ENCODE data around the gene HOMER3. TPM values are rescaled to one million over a fixed set of nuclear protein-coding genes. Genes with fewer than 3 reads are reported as not detected.
A peak's percentile ranks its signal among the peaks of the same experiment; 100 is the strongest.
"Not testable (repeated sequence)": the region's sequence is repeated elsewhere in the genome, so short reads cannot be mapped to it uniquely, and the experiment has no call there.

The HOMER3 gene
- polyA plus RNA-seq, 12 donors: 46.8 to 83.7 (median 56.3) TPM; not detected in 1

DNA sequence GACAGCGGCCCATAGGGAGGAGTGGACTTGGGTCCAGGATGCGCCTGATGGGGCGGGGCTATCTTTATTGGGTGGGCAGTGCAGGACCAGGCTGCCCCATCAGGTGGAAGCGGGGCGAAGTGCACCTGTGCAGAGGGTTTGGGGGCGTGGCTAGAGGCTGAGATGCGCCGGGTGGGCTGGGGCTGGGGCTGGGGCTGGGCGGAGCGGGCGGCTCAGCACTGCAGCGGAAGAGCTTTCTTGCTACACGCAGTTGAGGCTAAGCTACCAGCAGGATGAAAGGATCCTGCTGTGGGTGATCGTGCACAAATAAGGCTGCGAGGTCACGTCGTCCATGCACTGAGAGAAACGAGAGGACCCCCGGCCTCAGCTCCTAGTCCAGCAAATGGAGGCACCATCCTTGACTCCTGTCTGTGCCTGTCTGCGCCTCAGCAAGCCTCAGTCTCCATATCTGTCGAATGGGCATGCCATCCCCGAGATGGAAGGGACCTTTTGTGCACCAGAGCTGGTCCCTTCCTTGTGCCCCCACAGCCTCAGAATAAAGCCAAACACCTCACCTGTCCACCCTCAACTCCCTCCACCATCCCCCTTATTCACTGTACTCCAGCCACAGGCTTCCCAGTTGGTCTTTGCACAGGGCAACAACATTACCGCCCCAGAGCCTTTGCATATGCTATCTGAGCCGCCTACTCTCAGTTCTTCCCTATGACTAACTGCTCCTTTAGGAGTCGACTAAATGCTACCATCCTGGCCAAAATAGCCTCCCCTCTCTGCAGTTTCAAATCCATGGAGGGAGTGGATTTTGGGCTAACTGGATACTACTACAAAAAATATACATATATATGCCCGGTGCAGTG is 21.0 kb upstream of the HOMER3 start:
- no peak for DNase-seq

- no peak for DNase-seq
Measured at GRCh38 chr19:18960370-18960769, 19.4 kb upstream of the HOMER3 start.

GRCh38 chr19:18955042-18955441 is 14.0 kb upstream of the HOMER3 start:
- DNase-seq: no peak

DNA sequence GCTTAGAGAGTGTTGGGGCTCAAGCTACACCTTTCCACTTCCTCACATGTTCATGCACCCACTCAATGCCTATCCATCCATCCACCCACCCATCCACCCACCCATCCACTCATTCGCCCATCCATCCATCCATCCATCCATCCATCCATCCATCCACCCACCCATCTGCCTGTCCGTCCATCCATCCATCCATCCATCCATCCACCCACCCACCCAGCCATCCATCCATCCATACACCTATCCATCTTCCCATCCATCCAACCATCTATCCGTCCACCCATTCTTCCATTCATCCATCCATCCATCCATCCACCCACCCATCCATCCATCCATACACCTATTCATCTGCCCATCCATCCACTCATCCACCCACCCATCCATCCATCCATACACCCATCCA is 13.1 kb upstream of the HOMER3 start:
- no peak for DNase-seq

GRCh38 chr19:18952364-18953003 is 11.5 kb upstream of the HOMER3 start:
- DNase-seq: not testable (repeated sequence)

DNA sequence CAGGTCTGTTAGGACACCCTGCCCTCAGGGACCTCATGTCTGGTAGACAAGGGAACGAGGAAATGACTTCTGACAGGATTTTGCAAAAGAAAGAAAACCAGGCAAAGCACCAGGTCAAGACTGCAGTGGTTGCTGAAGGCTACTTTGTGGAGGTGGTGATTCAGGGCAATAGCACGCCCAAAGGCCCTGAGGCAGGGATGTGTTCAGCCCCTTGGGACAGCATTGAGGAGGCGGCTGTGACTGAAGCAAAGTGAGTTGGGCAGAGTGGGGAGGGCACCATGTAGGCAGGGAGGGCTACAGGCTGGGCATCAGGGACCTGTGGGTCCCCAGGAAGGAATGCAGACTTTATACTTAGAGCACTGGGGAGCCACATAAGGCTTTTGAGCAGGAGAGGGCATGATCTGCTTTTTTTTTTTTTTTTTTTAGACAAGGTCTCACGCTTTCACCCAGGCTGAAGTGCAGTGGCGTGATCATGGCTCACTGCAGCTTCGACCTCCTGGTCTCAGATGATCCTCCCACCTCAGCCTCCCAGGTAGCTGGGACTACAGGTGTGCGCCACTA is 10.8 kb upstream of the HOMER3 start:
- no peak for DNase-seq

GRCh38 chr19:18949858-18950257 is 8.8 kb upstream of the HOMER3 start:
- DNase-seq: no peak

DNA sequence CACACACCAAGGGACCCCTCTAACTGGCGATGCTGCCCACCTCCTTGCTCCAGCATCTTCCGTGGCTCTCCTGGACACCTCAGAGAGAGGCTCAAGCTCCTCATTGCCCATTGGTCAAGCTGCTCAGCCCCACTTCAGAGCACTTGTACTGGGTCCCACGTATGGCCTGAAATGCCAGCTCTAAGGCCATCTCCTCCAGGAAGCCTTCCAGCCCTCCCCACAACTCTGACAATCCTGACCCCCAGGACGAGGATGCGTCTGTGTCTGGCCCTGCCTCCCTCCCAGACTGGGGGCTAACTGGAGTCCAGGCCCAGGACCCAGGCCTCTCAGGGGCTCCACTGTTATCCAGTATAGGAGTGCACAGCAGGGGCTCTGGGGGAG is 7.9 kb upstream of the HOMER3 start:
- no peak for DNase-seq

DNA sequence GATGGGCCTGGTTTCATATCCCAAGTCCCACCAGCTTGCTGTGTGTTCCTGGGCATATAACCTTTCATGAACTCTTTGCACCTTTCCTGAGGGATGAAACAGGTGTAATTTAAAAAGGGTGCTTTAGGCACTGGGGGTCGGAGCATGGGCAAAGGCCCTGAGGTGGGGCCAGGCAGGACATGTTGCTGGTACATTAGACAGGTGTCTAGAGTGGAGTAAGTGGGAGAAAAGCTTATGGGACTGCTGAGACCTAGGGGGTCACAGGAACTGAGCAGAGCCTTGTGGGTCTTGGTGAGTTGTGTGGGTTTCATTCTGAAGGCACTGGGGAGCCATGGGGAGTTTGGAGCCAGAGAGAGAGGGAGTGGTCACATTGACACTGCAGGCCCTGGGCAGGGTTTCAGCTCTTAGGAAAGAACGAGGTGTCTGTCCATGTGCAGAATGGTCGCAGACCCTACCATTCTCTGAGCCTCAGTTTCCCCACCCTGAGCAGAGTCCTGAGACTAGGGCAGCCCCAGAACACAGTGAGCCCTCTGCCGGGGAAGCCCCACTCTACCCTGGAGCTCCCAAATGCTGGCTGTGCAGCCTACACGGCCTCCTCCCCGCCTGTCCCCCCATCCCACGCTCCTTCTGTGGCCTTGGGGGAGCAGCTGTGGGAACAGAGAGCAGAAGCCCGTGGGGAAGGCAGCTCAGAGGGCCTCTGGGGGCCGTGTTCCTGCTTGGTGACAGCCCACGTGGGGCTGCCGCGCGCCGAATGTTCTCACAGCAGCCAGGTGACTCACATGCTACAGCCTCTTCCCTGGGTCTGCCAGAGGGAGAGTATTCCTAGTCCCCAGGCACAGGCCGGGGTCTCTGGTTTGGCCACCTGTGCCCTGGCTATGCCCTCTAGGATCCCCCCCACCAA is 7.3 kb upstream of the HOMER3 start:
- no peak for DNase-seq

DNA sequence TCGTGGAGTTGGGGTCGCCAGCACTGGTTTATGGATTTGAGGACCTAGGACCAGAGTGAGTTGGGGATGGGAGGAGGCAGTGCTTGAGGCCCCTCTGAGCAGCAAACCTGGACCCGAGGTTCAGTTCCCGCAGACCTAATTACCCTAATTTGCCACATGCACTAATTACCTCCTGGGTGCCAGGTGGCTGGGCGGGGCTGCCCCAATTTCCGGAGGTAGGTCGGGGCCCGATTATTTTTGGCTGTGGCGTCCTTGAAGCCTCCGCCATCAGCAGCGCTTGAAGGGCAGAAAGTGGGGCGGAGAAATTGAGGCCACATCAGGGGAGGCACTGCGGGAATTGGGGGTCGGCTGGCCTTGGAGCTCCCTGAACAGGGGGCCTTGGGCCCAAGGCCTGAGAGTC is 5.9 kb upstream of the HOMER3 start:
- no peak for DNase-seq

- DNase-seq: no peak
Measured at GRCh38 chr19:18946335-18946734, 5.3 kb upstream of the HOMER3 start.

- no peak for DNase-seq
Measured at GRCh38 chr19:18945297-18945696, 4.3 kb upstream of the HOMER3 start.

- no peak for DNase-seq
Measured at GRCh38 chr19:18943465-18943864, 2.4 kb upstream of the HOMER3 start.

- DNase-seq: no peak
Measured at GRCh38 chr19:18942692-18943091, 1.7 kb upstream of the HOMER3 start.

- DNase-seq: no peak
Measured at GRCh38 chr19:18941628-18942354, 774 bp upstream of the HOMER3 start.

DNA sequence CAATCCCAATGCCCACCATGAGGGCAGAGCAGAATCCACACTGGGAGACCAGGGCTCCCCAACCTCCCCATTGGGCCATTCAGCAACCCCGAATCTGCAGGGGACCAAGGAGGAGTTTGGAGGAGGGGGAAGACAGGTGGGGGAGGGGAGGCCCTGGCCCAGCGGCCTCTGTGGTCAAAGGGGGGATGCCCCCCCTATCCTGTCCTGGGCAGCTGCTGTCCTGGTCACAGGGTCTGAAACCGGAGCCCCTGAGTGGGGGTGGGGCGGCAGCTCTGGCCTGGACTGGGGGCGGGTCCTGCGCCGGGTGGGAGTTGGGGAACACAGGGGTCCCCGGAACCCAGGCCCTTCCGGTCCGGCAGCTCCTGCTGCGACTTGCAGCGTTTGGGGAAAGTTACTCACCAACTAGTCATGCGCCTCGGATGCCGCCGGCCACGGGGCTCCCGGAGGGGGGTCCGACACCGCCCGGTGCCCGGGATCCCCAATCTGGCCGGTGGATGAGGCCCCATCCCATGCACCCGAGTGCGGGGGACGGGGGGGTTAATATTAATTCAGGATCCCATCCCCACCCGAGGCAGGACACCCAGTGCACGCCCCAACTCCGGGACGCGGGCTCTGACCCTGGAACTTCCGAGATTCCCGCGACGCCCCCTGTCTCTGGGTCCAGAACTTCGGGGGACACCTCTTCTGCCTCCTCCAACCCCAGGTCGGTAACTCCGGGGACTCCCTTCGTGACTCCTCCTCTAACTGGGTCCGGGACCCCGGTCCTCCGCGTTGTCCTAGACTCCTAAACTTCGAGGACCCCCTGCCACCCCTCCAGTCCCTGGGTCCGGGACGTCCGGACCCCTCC is 872 bp downstream of the HOMER3 start:
- DNase-seq: peak; percentile 63

GRCh38 chr19:18939163-18939562 is 1.9 kb downstream of the HOMER3 start:
- no peak for DNase-seq

GRCh38 chr19:18933297-18933696 is 7.7 kb downstream of the HOMER3 start:
- DNase-seq: no peak

- DNase-seq: peak; percentile 46
Measured at GRCh38 chr19:18932216-18932841, 8.7 kb downstream of the HOMER3 start.

Data from muscle of arm (tissue), 12 donors.